BJ (cell line): ENCODE measurements around the gene EDA. TPM values are rescaled to one million over a fixed set of nuclear protein-coding genes. Genes with fewer than 3 reads are reported as not detected.

ENCODE experiments used
- CTCF ChIA-PET: fragments of 350-600 bp; formaldehyde crosslinking; extraction: SDS; loops from one replicate; lab custom pipeline; 2021; ENCODE audit warnings: antibody characterized with exemption, inconsistent platforms; lab: Yijun Ruan, JAX
- POLR2A ChIA-PET: fragments of 300-600 bp; sonication (Branson Sonifier 250); formaldehyde crosslinking; extraction: SDS; loops from one replicate; lab custom pipeline; 2021; ENCODE audit warnings: antibody characterized with exemption; lab: Charles Lee
- DNase-seq: peaks from one replicate; pipeline ENCODE4 v3.0.0-alpha.2; 2011; ENCODE audit warnings: low read depth
- H3K27me3 ChIP-seq: 2 replicates; pipeline ENCODE4 v1.6.0; 2011; ENCODE audit warnings: low read length; ENCODE audit not compliant: control insufficient read depth, insufficient read depth
- H3K36me3 ChIP-seq: 2 replicates; pipeline ENCODE4 v1.5.1; 2011; ENCODE audit warnings: low read length; ENCODE audit not compliant: control insufficient read depth, insufficient read depth
- H3K4me3 ChIP-seq: 2 replicates; pipeline ENCODE4 v1.5.1; 2011; ENCODE audit warnings: low read depth, mild to moderate bottlenecking, control low read depth, low read length
- CTCF ChIP-seq: IDR thresholded peaks from 2 replicates; pipeline ENCODE4 v1.5.1; 2011; ENCODE audit warnings: low read depth, mild to moderate bottlenecking, control low read depth, inconsistent platforms, low read length, moderate library complexity; ENCODE audit not compliant: insufficient read depth
- polyA plus RNA-seq: library from polyadenylated mRNA; depleted of rRNA; stranded (reverse); fragments of >200 nt; gene quantifications from 2 replicates; pipeline ENCODE4 v1.2.3, GENCODE V29; 2011

The EDA gene
- polyA plus RNA-seq, 1 experiment: 0.06 TPM

GRCh38 chrX:69724307-69724706 lies 108.4 kb downstream of the EDA start:
- H3K36me3 ChIP-seq: no peaks in the 10 kb centered on the region
- ChIA-PET CTCF (no interaction called here), POLR2A (no interaction called here)
- DNase-seq: no peak
- H3K27me3 ChIP-seq: no peaks in the 10 kb centered on the region
- TF ChIP-seq CTCF: no peak
- H3K4me3 ChIP-seq: no peak overlapping the region

GRCh38 chrX:69740317-69740716 lies 124.4 kb downstream of the EDA start:
- CTCF ChIA-PET: no interaction called here
- no peak for TF ChIP-seq CTCF

GRCh38 chrX:69741721-69742120 lies 125.8 kb downstream of the EDA start:
- ChIA-PET POLR2A (no interaction called here), CTCF (no interaction called here)
- no peak for DNase-seq
- Histone ChIP-seq H3K36me3 (no peaks in the 10 kb centered on the region), H3K27me3 (no peaks in the 10 kb centered on the region), H3K4me3 (no peak overlapping the region)
- no peak for TF ChIP-seq CTCF

More at GRCh38 chrX:69740317-69740716, 124.4 kb downstream of the EDA start:
- POLR2A ChIA-PET: no interaction called here
- no peak for DNase-seq
- no peak overlapping the region for H3K4me3 ChIP-seq
- H3K36me3 ChIP-seq: no peaks in the 10 kb centered on the region
- no peaks in the 10 kb centered on the region for H3K27me3 ChIP-seq

- no peak for DNase-seq
Measured at GRCh38 chrX:69746051-69746450, 130.1 kb downstream of the EDA start.

GRCh38 chrX:69748055-69748454 lies 132.1 kb downstream of the EDA start:
- no peak for DNase-seq
- ChIA-PET POLR2A (no interaction called here), CTCF (no interaction called here)
- no peak overlapping the region for H3K4me3 ChIP-seq
- no peaks in the 10 kb centered on the region for H3K36me3 ChIP-seq
- no peaks in the 10 kb centered on the region for H3K27me3 ChIP-seq
- no peak for TF ChIP-seq CTCF

More at GRCh38 chrX:69746051-69746450, 130.1 kb downstream of the EDA start:
- H3K4me3 ChIP-seq: no peak overlapping the region
- POLR2A ChIA-PET: no interaction called here
- H3K36me3 ChIP-seq: no peaks in the 10 kb centered on the region
- H3K27me3 ChIP-seq: no peaks in the 10 kb centered on the region
- CTCF ChIA-PET: no interaction called here
- no peak for TF ChIP-seq CTCF
